ENCODE results near the gene GGN. TPM values are rescaled to one million over a fixed set of nuclear protein-coding genes. Genes with fewer than 3 reads are reported as not detected.
"Not testable (repeated sequence)": the region's sequence is repeated elsewhere in the genome, so short reads cannot be mapped to it uniquely, and the experiment has no call there.

The GGN gene
- polyA plus RNA-seq, 1 experiment: 0.44 TPM

- Histone ChIP-seq H3K36me3 (ENCODE audit: control insufficient read depth, insufficient read depth, low read length) (no peaks in the 10 kb centered on the region), H3K27me3 (ENCODE audit: control insufficient read depth, insufficient read depth, low read length) (peaks cover 4% of the 10 kb centered on the region; the same call in 1 of the 2 replicates), H3K4me3 (ENCODE audit: low read depth, low read length) (no peak overlapping the region)
- DNase-seq (ENCODE audit: low read depth): no peak
- POLR2A ChIA-PET: no interaction called here
- TF ChIP-seq CTCF (IDR thresholded peaks at IDR 0.05; ENCODE audit: insufficient read depth, low read depth, low read length): no peak
- CTCF ChIA-PET: no interaction called here
Measured at GRCh38 chr19:38430931-38431330, 43.1 kb upstream of the GGN start.

DNA sequence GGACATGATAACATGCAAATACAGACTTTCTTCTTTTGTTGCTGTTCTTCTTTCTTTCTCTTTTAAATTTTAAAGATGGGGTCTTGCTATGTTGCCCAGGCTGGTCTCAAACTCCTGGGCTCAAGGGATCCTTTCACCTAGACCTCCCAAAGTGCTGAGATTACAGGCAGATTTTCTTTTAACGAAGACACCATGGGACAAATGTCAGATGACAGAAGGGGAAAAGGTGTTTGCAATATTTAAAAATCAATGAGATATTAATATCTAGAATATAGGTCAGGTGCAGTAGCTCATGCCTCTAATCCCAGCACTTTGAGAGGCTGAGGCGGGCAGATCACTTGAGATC lies 42.0 kb upstream of the GGN start:
- no peaks in the 10 kb centered on the region for H3K36me3 ChIP-seq (ENCODE audit: control insufficient read depth, insufficient read depth, low read length)
- H3K27me3 ChIP-seq (ENCODE audit: control insufficient read depth, insufficient read depth, low read length): peaks cover 8% of the 10 kb centered on the region; the same call in 1 of the 2 replicates
- ChIA-PET CTCF (no interaction called here), POLR2A (no interaction called here)
- no peak for TF ChIP-seq CTCF (IDR thresholded peaks at IDR 0.05; ENCODE audit: insufficient read depth, low read depth, low read length)
- no peak for DNase-seq (ENCODE audit: low read depth)
- no peak overlapping the region for H3K4me3 ChIP-seq (ENCODE audit: low read depth, low read length)

DNA sequence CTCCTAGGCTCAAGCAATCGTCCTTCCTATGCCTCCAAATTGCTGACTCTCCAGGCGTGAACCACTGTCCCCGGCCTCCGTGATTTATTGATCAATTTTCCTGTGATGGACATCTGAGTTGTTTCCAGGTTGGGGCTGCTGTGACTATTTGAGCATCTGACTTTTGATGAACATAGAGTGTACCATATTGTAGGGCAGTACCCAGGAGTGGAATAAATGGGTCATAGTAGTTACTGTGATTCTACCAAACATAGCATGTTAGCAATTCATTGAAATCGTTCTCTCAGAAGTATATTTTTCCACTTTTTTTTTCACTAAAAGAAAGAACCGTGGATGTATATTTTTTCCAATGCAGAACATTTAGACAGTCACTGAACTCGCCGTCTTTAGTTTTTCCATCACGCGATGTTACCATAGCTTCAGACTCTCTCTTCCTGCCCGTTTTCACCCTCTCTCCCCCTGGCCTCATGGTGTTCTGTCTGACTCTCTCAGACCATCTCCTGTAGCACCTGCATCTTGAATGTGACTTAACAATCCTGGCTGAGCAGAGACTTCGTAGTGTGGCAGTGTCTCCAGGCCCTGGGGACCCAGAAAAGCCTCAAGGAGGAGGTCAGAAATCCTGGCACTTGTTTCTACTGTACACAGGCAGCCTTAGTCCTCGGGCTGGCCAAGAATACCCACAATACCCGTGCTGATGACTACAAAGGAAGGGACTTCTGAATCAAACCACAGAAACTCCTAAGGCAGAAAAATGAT lies 41.4 kb upstream of the GGN start:
- Histone ChIP-seq H3K36me3 (ENCODE audit: control insufficient read depth, insufficient read depth, low read length) (no peaks in the 10 kb centered on the region), H3K27me3 (ENCODE audit: control insufficient read depth, insufficient read depth, low read length) (peaks cover 8% of the 10 kb centered on the region; the same call in 1 of the 2 replicates), H3K4me3 (ENCODE audit: low read depth, low read length) (no peak overlapping the region)
- POLR2A ChIA-PET: no interaction called here
- CTCF ChIA-PET: no interaction called here
- no peak for TF ChIP-seq CTCF (IDR thresholded peaks at IDR 0.05; ENCODE audit: insufficient read depth, low read depth, low read length)
- no peak for DNase-seq (ENCODE audit: low read depth)

DNA sequence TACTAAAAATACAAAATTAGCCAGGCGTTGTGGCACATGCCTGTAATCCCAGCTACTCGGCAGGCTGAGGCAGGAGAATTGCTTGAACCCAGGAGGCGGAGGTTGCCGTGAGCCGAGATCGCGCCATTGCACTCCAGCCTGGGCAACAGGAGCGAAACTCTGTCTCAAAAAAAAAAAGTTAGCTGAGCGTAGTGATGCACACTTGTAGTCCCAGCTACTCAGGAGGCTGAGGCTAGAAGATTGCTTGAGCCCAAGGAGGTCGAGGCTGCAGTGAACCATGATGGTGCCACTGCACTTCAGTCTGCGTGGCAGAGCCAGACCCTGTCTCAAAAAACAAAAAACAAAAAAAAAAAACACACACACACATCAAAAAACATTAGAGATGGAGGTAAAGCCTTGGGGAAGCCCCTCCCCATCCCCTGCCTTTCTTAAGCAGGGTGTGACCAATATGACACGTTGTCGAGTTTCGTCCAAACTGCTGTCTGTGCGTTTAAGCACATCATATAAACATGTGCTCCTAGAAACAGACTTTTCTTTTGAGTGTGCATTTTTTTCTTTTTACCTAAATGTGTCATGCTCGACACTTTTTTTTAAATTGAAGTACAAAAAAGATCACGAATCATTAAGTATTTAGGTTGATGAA lies 39.3 kb upstream of the GGN start:
- CTCF ChIA-PET; H3K27me3 ChIP-seq (ENCODE audit: control insufficient read depth, insufficient read depth, low read length); H3K36me3 ChIP-seq (ENCODE audit: control insufficient read depth, insufficient read depth, low read length); DNase-seq (ENCODE audit: low read depth); H3K4me3 ChIP-seq (ENCODE audit: low read depth, low read length); POLR2A ChIA-PET: not testable (repeated sequence)

DNA sequence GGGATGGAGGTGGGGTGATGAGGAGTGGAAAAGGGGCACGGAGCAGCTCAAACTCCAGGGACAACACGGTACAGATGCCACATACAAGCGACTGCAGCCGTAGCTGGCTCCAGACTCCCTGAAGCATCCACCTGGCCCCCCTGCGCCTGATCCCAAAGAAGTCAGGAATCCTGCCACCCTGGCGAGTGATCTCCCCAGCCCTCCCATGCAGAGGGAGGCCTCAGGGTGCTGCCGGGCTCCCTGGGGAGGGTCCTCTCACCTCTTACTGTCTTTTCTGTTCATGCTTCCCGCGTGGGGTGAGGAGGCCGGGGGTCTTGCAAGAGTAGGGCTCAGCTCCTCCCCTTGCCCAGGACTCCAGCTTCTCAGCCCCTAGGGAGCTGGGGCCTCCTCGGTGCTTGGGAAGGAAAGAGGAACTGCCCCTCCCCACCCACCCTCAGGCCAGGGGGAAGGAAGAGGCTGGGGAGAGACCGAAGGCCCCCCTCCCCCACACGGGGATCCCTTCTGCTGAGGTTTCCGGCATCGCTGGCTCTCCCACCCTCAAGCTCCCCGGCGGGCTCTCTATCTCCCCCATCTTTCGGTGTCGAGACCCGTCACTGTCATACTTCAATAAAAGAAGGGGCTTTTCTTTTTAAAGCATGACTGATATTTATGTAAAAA lies 38.1 kb upstream of the GGN start, which contains the start of gene RASGRP4:
Gene RASGRP4, minus strand, starts transcription at position 410 of the 657 bp plus-strand sequence. Its CDS starts 128 bp downstream, at position 282.
- CTCF ChIA-PET: interaction anchor here (0.6 to 1.2 kb wide), 2 partner anchors 90 to 443 kb away, joined by 3 read pairs; partner anchors contain the start of gene CATSPERG
- Histone ChIP-seq H3K27me3 (ENCODE audit: control insufficient read depth, insufficient read depth, low read length) (peaks cover 5% of the 10 kb centered on the region; the same call in 1 of the 2 replicates), H3K4me3 (ENCODE audit: low read depth, low read length) (no peak within 1 kb of the TSS), H3K36me3 (ENCODE audit: control insufficient read depth, insufficient read depth, low read length) (no peaks in the 10 kb centered on the region)
- no peak for DNase-seq (ENCODE audit: low read depth)
- TF ChIP-seq CTCF (IDR thresholded peaks at IDR 0.05; ENCODE audit: insufficient read depth, low read depth, low read length): no peak
- POLR2A ChIA-PET: no interaction called here
